ENCODE data around the gene TSPOAP1. TPM values are rescaled to one million over a fixed set of nuclear protein-coding genes. Genes with fewer than 3 reads are reported as not detected.

The TSPOAP1 gene
- polyA plus RNA-seq, 6 donors from 2014 or later = 0.03 to 0.58 (median 0.38) TPM; not detected in 2

DNA sequence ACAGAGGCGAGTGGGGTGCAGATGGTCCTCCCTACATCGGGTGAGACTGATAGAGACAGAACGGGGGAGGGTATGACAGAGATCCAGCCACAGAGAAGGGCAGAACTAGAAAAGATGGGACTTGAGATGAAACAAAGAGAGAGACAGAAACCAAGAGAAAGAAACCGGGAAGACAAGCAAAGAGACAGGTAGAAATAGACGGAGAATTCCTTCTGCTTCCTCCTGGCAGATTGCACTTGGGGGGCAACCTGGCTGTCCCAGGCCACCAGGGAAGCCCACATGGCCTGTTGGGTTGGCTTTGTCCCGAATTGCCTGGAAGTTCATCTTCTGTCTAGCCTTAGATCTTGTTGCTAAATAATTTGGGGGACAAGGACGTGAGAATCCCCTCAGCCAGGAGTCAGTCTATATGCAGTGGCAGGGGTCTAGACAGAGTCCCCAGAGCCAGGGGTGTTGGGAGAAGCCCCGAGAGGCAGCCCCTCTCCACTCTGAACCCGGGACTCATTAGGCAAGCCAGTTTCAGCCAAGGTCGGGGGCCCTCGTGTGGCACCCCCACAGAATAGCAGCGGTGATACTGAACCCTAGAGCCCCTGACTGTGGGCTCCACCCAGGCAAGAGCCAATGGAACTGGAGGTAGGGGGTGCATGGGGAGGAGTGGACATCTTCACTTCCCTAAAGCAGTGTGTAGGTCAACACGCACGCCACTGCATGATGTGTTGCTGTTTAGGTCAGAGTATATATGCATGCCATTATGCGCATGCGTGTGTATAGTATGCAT lies 627 bp upstream of the TSPOAP1 start:
- DNase-seq (peak; percentile 82), ATAC-seq (ENCODE audit: low read depth in 2 of 2) (peak; percentile 38 to 55)
- H3K36me3 Mint-ChIP-seq = peaks cover 13 to 25% of the 10 kb centered on the region in 2 donors
- peak overlapping the region; percentile 91 to 100 (median 99) for H3K4me3 Mint-ChIP-seq
- peak overlapping the region; percentile 91 to 100 (median 98) for H3K27ac Mint-ChIP-seq
- peaks cover 0 to 3% (median 0%) of the 10 kb centered on the region in 7 donors for H3K9me3 Mint-ChIP-seq
- H3K4me1 Mint-ChIP-seq = peaks cover 59 to 78% (median 66%) of the 10 kb centered on the region in 3 donors
- no peaks in the 10 kb centered on the region for H3K27me3 Mint-ChIP-seq

DNA sequence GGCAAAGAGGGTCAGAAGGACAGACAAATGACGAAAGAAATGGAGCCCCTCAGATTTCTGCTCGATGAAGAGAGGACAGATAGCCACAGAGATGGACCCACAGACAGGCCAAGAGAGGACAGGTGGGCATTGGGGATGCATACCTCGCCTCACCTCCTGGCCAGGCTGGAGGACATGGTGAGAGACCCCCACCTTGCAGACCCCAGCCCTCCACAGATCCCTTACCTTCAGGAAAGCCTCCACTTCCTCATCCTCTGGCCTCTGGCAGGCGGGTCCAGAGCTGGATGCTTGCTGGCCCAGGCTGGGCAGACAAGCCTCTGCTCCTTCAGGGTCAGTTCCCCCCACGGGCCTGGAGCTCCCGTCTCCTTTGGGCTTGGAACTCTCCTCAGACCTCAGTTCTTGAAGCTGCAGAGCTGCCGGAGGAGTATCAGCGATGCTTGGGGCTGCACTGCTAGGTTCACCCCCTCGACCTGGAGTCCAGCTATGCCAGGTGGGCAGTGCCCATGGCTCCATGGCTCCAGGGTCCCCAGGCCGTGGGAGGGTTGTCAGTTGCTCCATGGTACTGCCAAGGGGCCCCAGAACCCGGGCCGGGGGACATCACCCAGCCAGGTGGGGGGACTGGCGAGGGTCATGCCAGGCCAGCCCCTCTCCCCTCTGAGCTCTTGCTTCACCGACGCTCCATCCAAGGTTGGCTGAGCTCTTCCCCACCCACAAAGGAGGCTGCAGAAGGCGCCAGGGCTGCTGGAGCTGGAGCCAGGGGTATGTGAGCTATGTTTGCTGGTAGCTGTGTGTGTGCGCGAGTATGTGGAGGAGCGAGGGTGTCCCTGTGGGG lies 1.0 kb downstream of the TSPOAP1 start:
- ATAC-seq (ENCODE audit: low read depth in 2 of 2) (peak in 1 of 2 donors; percentile 7), DNase-seq (no peak)
- Mint-ChIP-seq H3K9me3 (peaks cover 0 to 3% (median 0%) of the 10 kb centered on the region in 7 donors), H3K27me3 (no peaks in the 10 kb centered on the region), H3K27ac (peak overlapping the region; percentile 91 to 100 (median 98)), H3K4me1 (peaks cover 52 to 71% (median 63%) of the 10 kb centered on the region in 3 donors), H3K4me3 (peak overlapping the region; percentile 91 to 100 (median 99)), H3K36me3 (peaks cover 13 to 25% of the 10 kb centered on the region in 2 donors)

DNA sequence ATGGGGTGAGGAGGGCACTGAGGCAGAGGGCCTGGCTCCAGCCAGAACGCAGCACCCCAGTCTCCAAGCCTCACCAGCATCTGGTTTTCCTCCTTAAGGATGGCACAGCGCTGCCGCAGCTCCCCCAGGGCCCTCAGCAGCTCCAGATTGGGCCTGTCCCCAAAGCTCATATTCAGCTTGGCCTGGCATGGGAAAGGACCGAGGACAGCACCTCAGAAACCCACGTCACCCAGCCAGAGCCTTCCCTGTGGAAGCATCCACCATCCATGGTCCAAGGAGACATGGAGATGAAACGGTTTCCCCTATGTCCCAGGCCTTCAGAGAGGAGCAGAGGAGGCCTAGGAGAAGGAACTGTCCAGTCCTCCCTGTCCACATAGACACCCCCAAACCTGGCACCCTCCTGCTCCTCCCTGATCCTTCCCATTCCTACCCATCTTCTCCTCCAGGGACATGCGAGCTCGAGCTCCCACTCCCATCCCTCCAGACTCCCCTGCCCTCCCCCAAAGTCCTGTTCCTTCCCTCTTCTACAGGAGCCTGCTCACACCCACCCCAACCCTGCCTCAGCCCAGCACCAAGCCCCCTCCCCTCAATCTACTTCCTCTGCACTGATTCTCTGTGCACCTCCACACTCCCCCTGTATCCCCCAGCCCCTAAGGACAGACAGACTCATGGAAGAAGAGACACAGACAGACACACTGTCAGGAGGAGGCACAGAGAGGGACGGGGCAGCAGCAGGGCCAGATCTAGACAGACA lies 1.8 kb downstream of the TSPOAP1 start:
- DNase-seq (no peak), ATAC-seq (ENCODE audit: low read depth in 2 of 2) (no peak)
- peak overlapping the region in 7 of 8 donors; percentile 50 to 100 (median 82) for H3K4me3 Mint-ChIP-seq
- no peaks in the 10 kb centered on the region for H3K27me3 Mint-ChIP-seq
- peak overlapping the region in 3 of 6 donors; percentile 67 to 76 (median 69) for H3K27ac Mint-ChIP-seq
- H3K36me3 Mint-ChIP-seq = peaks cover 13 to 18% of the 10 kb centered on the region in 2 donors
- H3K9me3 Mint-ChIP-seq = no peaks in the 10 kb centered on the region
- H3K4me1 Mint-ChIP-seq = peaks cover 52 to 74% (median 64%) of the 10 kb centered on the region in 3 donors

DNA sequence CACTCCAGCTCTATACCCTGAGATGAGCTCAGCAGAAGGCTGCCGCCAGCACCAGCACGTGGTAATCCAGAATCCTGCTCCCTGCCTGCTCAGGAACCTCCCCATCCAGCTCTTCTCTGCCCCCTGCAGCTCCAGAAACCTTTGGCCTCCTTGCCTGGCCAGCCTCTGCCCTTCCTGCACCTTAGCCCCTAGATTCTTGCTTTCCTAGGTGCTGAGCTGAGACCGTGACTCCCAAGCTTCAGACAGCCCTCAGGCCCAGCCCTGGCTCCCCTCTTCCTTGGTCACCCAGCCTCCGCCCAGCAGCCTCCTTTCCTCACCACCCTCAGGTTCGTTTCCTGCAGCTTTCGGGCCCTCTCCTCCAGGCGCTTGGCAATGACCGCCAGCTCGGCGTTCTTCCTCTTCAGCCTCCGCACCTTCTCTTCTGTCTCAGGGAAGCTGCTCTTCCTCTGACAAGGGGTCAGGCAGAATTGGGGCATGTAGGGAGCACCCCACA lies 2.6 kb downstream of the TSPOAP1 start:
- DNase-seq (no peak), ATAC-seq (ENCODE audit: low read depth in 2 of 2) (no peak)
- Mint-ChIP-seq H3K9me3 (no peaks in the 10 kb centered on the region), H3K4me3 (peak overlapping the region; percentile 48 to 100 (median 62)), H3K27ac (peak overlapping the region in 4 of 6 donors; percentile 39 to 79 (median 68)), H3K36me3 (peaks cover 7 to 10% of the 10 kb centered on the region in 2 donors), H3K27me3 (no peaks in the 10 kb centered on the region), H3K4me1 (peaks cover 52 to 78% (median 64%) of the 10 kb centered on the region in 3 donors)

DNA sequence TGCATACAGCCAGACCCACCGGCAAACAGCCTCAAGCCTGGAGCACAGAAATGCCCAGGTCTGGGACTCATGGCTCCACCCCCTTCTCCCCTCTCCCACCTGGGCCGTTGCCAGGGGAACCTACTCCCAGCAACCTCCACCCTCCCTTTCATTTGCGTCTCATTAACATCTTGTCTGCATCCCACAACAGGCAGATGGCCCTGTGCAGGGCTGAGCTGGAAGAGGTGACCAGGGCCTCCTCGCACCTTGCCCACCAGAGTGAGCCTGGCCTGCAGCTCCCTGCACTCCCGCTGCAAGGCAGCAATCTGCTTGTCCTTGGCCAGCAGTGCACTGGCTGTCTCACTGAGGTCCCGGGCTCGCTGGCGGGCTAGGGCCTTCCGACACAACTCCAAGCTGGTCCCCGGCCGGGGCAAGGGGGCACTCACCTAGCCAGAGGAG lies 3.3 kb downstream of the TSPOAP1 start:
- no peaks in the 10 kb centered on the region for H3K9me3 Mint-ChIP-seq
- DNase-seq (no peak), ATAC-seq (ENCODE audit: low read depth in 2 of 2) (no peak)
- no peaks in the 10 kb centered on the region for H3K27me3 Mint-ChIP-seq
- peaks cover 2 to 3% of the 10 kb centered on the region in 2 donors for H3K36me3 Mint-ChIP-seq
- peak overlapping the region; percentile 48 to 100 (median 76) for H3K4me3 Mint-ChIP-seq
- peak overlapping the region in 3 of 6 donors; percentile 32 to 87 (median 52) for H3K27ac Mint-ChIP-seq
- H3K4me1 Mint-ChIP-seq = peaks cover 52 to 73% (median 61%) of the 10 kb centered on the region in 3 donors

DNA sequence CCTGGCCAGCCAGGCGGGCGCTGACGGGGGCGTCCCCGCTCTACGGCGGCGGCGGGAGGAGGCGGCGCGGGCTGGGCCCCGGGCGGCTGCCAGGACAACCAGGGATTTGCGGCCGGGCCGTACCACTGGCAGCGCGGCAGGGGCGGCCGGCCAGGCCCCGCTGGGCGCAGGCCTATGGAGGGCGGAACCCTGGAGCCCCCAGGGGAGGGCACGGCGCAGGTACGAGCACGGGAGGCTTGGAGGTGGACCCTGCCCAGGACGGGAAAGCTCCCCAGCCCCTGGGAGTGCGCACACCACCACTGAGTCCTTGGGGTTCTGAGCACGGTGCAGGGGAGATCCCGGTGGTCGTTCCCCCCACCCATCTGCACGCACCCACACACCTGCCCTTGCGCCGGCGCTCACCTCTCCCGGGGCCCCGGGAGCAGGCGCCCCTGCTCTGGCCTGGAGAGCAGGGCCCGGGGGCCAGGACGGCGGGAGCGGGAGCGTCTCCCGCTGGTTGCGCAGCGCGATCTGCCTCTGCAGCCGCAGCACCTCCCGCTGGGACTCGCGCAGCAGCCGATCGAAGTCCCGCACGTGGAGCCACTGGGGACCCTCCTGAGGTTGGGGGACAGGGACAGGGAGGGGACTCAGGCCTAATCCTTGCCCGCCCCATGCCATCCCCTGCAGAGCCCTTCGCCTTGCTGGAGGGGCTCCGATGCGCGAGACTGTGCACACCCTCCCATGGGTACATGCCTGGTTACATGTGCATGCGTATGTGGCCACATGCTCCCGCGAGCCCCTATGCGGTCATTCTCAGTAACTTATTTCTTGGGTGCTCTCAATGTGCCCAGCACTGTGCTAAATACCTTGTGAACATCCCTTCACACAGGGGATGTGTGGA lies 3.9 kb downstream of the TSPOAP1 start:
- ATAC-seq (ENCODE audit: low read depth in 2 of 2) (peak; percentile 5 to 6), DNase-seq (no peak)
- Mint-ChIP-seq H3K9me3 (no peaks in the 10 kb centered on the region), H3K27ac (peak overlapping the region in 3 of 6 donors; percentile 32 to 87 (median 52)), H3K4me1 (peaks cover 50 to 66% (median 55%) of the 10 kb centered on the region in 3 donors), H3K4me3 (peak overlapping the region; percentile 48 to 100 (median 76)), H3K27me3 (no peaks in the 10 kb centered on the region), H3K36me3 (no peaks in the 10 kb centered on the region)

DNA sequence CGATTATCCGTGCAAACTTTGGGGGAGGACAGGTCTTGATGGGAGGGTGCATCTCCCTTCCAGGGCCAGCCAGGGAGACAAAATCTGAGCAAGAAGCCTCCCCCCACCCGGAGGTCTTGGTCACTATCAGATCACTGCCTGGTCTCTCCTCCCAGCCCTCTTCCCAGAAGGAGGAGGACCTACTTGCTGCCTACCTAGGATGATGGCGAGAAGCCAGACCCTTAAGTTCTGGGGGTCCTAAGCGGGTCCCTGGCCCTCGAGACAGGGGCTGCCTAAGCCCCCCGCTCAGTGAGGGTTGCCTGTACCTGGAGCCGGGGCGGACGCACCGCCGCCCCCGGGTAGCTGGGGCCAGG lies 4.6 kb downstream of the TSPOAP1 start:
- ATAC-seq (ENCODE audit: low read depth in 2 of 2) = no peak
- no peak for DNase-seq
- H3K27me3 Mint-ChIP-seq = no peaks in the 10 kb centered on the region
- no peaks in the 10 kb centered on the region for H3K9me3 Mint-ChIP-seq
- peak overlapping the region in 1 of 6 donors; percentile 30 for H3K27ac Mint-ChIP-seq
- no peaks in the 10 kb centered on the region for H3K36me3 Mint-ChIP-seq
- peaks cover 44 to 60% (median 49%) of the 10 kb centered on the region in 3 donors for H3K4me1 Mint-ChIP-seq
- H3K4me3 Mint-ChIP-seq = peak overlapping the region in 7 of 8 donors; percentile 13 to 100 (median 47)

DNA sequence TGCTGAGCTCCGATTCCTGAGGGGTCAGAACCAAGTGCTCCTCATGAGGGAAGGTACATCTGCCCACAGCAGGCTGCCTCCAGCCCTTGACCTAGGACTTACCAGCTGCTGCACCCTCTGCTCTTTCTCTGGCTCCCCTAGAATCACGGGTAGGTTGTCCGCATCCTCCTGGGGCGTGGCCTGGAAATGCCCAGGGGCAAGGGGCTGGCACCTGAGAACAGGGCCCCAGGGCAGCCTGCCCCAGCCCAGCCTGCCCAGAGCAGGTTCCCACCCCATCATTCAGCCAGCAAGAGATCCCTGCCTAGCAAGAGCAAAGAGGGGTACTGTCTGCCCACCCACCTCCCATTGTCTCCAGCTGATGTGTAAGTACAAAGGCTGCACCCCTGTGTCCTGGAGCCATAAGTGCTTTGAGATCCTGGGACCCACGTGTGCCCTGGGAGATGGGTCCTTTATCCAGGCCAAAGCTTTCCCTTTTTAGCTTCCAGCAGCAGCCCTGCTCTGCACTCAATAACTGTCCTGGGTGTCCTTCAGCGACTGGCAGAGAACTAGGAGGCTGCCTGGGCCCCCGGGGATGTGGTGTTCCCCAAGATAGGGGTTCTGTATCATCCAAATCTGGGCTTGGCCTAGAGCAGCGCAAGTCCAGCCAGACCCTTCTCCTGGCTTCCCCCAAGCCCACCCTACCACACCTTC lies 5.1 kb downstream of the TSPOAP1 start:
- Mint-ChIP-seq H3K4me1 (peaks cover 39 to 55% (median 43%) of the 10 kb centered on the region in 3 donors), H3K4me3 (peak overlapping the region; percentile 13 to 100 (median 47)), H3K27ac (peak overlapping the region in 1 of 6 donors; percentile 66), H3K9me3 (no peaks in the 10 kb centered on the region), H3K27me3 (no peaks in the 10 kb centered on the region), H3K36me3 (no peaks in the 10 kb centered on the region)
- DNase-seq = no peak
- no peak for ATAC-seq (ENCODE audit: low read depth in 2 of 2)

DNA sequence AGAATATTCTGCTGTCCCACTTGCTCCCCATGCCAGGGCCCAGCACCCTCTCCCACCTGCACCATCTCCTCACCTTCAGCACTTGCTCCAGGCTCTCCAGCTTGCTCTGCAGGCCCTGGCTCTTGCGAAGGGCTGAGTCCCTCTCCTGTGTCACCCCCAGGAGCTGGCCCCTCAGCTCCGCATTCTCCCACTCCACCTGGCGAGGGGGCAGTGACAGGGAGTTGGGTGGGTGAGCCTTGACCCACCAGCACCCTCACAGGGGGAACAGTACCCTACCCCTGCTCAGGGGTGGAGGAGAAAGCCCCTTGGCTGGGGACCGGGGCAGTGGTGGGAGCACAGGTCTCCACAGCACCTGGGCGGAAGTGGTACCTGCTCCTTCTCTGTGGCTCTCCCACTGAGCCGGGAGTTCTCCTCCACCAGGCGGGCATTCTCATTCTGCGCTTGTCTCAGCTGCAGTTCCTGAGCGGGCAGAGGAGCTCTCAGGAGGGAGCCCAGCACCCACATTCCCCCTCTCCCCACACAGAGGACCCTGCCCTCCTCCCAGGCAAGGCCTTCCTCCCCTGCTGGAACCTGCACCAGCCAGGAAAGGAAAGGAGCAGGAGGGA lies 5.9 kb downstream of the TSPOAP1 start:
- no peak for DNase-seq
- no peak overlapping the region for H3K27ac Mint-ChIP-seq
- peak overlapping the region in 1 of 8 donors; percentile 15 for H3K4me3 Mint-ChIP-seq
- no peaks in the 10 kb centered on the region for H3K9me3 Mint-ChIP-seq
- no peaks in the 10 kb centered on the region for H3K36me3 Mint-ChIP-seq
- ATAC-seq (ENCODE audit: low read depth in 2 of 2) = no peak
- H3K27me3 Mint-ChIP-seq = no peaks in the 10 kb centered on the region
- peaks cover 34 to 50% (median 38%) of the 10 kb centered on the region in 3 donors for H3K4me1 Mint-ChIP-seq

DNA sequence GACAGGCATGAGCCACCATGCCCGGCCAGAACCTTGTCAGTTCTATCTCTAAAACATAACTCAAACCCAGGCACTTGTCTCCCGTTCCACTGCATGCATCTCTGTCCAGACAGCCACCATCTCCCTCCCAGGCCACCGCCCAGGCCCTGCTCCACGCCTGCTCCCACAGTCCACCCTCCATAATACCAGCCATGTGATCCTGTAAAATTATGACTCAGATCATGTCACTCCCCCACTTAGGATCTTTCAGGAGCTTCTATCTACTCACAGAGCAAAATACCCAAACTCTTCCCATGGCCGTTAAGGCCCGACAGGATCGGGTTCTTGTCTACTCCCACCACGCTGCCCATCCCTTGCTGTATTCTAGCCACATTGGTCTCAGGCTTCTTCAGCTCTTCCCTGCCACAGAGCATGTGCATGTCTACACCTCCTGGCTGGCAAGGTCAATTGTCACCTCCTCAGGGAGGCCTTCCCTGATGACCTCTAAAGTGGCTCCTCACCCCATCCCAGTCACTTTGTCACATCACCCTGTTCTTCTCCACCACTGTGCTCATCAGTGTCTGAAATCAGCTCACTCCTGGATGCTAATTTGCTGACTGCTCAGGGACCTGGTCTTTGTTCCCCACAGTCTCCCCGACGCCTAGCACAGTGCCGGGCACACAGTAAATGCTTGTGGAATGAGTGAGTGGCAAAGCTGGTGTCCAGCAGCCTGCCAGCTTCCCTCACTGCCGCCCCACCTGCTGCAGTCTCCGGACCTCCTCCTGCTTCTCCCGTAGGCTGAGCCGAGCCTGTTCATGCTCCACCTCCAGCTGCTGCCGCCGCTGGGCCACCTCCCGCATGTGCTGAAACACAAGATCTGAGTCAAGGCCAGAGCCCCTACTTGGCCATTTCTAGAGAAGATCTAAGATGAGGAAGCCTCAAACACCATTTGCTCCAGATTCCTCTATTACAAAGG lies 6.7 kb downstream of the TSPOAP1 start:
- no peak for ATAC-seq (ENCODE audit: low read depth in 2 of 2)
- no peaks in the 10 kb centered on the region for H3K27me3 Mint-ChIP-seq
- peak overlapping the region in 1 of 6 donors; percentile 70 for H3K27ac Mint-ChIP-seq
- no peak for DNase-seq
- H3K36me3 Mint-ChIP-seq = no peaks in the 10 kb centered on the region
- peak overlapping the region in 2 of 8 donors; percentile 10 to 15 for H3K4me3 Mint-ChIP-seq
- no peaks in the 10 kb centered on the region for H3K9me3 Mint-ChIP-seq
- H3K4me1 Mint-ChIP-seq = peaks cover 33 to 49% (median 36%) of the 10 kb centered on the region in 3 donors

All from naive B cell (primary cell).